HG02588 (cell line): ENCODE measurements around the gene RBM33.
A peak's percentile ranks its signal among the peaks of the same experiment; 100 is the strongest.

Source experiments
- ATAC-seq: cut with Tn5 transposase; IDR thresholded peaks from one replicate; pipeline ENCODE4 v1.9.1; 2021; ENCODE audit warnings: mild to moderate bottlenecking, moderate library complexity; ENCODE audit not compliant: unreplicated experiment

The RBM33 gene

DNA sequence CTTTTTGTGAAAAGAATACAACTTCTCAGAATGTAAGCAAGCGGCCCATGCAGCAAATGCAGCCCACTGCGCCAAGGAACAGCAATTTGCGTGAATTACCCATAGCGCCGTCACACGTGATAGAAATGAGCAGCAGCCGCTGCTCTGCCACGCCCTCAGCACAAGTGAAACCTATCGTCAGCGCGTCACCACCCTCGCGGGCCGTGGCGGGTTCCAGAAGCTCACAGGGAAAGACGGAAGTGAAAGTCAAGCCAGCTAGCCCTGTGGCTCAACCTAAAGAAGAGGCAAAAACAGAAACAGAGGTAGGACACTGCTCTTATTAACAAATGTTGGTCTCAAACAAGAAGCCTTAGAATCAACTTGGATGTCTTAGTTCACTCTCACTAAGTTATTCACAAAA lies 97.3 kb downstream of the RBM33 start:
- peak; percentile 57 for ATAC-seq

DNA sequence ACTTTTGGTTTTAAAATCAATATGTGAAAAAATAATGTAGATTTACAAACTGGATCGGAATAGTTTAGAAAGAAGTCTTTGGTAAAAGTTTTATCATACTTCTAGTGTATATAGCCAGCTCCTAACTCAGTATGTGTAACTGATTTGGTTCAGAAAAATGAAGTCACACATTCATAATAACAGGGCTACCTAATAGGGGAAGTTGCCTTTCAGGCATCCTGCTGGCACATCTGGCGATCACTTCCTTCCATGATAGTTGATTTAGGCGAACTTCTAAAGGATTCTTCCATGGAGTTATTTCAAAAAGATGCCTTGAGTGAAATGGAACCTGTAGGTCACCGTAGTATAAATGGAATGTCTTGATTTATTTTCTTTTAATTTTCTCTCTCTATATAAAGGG lies 98.7 kb downstream of the RBM33 start:
- no peak for ATAC-seq

DNA sequence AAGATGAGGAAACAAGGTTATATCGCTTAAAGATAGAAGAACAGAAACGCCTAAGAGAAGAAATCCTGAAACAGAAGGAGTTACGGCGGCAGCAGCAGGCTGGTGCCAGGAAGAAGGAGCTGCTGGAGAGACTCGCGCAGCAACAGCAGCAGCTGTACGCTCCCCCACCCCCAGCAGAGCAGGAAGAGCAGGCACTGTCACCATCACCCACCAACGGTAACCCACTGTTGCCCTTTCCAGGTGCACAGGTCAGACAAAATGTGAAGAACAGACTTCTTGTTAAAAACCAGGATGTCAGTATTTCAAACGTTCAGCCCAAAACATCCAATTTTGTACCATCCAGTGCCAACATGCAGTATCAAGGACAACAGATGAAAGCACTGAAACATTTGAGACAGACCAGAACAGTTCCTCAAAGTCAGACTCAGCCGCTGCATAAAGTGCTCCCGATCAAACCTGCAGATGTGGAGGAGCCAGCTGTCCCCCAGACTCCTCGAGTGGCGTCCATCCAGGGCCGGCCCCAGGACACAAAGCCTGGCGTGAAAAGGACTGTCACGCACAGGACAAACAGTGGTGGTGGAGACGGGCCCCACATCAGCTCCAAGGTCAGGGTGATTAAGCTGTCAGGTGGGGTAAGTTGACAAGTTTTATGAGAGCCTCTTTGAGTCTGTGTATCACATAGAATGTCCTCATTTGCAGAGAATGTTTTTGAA lies 100.7 kb downstream of the RBM33 start:
- no peak for ATAC-seq

DNA sequence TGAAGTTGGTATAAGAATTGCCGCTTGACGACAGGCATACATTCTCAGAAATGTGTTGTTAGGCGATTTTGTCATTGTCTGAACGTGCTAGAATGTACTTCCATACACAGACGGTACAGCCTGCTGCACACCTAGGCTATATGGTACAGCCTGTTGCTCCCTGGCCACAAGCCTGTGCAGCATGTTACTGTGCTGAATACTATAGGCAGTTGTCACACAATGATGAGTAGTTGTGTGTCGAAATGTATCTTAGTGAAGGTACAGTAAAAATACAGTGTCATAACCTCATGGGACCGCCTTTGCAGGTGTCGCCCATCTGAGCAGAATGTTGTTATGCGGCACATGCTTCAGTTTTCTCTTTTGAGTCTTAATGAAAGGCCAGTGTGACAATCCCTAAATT lies 101.3 kb downstream of the RBM33 start:
- no peak for ATAC-seq

DNA sequence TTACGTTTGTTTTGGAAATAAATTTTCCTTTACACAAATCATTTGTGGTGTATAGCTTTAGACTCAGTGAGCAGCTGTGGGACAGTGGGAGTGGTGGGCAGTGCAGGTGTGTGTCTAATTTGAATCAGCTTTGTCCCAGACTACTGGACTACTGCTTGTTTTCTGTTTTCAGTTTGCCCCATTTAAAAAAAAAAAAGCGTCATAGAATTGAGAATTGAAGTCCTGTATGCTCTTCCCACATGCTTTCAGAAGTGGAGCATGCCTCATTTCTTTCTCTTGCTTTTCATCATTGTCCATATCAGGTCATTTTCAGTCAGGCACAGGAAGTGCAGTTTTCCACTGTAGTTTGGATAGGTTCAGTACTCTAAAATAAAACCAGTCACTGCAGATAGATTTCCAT lies 101.7 kb downstream of the RBM33 start:
- peak; percentile 64 for ATAC-seq

DNA sequence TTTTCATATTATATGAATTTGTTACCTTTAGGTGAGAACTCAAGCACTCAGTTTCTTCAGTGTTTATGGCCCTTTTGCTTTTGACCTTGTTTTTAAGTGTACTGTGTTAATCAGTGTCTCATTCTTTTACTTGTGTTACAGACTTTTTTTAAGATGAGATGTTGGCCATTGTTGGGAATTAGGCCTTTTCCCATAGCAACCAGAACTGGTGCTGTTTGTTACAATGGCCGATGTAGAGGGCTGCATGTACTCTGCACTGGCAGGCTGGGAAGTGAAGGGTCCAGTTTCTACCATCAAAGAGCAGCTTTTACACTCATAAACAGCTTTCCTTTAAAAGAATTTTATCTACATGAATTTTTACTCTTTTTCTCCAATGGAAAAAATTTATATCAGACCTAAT lies 102.7 kb downstream of the RBM33 start:
- no peak for ATAC-seq

DNA sequence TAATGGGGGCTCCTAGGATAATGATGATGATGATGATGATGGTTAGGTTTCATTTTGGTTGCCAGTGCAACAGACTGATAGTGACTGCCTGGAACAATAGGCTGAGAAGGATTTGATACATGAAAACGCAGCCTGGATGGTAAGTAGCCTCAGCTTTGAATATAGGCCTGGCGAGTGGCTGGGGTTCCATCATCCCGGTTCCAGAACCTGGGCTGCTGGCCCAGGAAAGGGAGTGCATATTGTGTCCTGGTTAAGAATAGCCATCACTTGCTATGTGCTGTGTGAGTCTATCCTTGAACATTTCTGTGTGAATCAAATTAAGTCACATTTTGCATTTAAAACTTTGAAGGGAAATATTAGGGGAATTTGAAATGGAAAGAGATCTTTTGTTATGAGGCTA lies 105.1 kb downstream of the RBM33 start:
- ATAC-seq = no peak

DNA sequence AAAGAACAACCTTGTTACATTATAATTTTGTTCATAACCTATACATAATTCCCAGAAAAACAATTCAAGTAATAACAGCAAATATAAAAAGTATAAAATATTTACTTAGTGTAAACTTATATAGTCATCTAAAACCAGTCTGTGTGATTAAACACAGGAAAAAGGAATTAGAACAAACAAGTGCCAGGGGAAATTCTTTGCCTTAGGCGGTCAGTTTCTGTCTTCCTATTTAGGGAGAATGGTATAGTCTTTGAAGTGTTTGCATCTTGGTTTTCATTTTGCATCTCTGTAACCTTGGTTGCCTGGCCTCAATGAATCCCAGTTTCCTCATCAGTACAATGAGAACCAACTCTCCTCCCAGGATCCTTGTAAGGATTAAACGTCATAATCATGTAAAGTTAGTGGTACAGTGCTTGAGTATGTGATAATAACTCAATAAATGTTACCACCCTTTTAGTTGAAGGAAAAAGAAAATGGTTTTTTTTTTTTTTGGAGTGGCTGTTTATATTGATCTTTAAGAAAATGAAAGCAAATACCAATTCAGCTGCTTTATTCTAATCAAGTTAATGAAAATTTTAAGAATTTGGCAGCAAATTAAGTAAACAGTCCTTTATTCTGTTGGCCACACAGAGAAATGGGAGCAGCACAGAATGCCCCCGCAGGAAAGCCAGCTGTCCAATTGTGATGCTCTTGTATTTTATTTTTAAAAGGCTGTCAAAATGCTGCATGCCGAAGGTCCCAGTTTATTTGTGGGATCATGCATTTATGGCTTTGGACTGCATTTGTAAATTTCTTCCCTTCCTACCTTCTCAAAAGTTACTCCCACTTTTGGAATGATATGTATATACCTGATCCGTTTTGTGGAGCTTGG lies 106.0 kb downstream of the RBM33 start:
- no peak for ATAC-seq

DNA sequence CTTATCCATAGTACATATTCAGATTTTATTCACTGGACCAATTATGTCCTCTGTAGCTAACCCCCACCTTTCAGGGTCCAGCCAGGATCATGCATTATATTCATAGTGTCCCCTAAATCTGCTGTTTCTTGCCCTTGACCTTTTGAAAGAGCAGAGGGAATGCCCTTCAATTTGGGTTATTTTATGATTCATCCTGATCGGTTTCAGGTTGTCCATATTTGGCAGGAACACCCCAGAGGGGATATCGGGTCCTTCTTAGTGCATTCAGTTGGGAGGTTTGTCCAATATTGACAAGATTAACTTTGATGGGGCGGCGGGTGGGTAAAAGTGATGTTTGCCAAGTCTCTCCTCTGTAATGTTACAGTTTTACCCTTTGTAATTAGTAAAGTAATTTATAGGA lies 106.9 kb downstream of the RBM33 start:
- ATAC-seq = no peak

DNA sequence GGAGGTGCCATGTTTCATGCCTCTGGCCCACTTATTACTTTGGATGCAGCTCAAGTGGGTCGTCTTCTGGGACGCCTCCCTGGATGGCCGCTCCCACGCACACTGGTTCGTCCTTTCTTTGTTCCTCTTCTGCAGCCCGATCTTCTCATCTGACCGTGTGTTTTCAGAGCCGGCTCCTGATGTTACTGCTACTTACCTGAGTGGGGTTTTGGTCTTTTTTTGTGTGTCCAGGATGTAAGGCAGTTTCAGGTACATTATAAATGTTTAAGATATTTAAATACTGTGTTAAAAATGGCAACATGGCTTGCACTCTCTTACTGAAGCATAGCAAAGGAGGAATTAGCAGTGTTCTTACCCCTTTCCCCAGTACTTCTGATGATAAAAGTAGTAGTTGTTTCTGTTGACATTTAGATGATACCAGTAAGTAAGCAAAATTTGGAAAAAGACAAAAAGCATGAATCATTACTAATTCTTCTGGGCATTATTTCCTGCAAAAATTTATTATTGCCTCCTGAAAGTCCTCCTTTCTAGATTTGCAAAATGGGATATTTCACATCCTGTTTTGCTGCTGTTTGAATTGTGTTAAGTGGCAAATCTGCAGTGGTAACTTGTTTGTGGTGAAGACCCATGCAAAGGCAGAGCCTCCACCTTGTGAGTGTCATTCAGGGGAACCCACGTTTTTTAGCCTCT lies 108.4 kb downstream of the RBM33 start:
- ATAC-seq = peak; percentile 69

DNA sequence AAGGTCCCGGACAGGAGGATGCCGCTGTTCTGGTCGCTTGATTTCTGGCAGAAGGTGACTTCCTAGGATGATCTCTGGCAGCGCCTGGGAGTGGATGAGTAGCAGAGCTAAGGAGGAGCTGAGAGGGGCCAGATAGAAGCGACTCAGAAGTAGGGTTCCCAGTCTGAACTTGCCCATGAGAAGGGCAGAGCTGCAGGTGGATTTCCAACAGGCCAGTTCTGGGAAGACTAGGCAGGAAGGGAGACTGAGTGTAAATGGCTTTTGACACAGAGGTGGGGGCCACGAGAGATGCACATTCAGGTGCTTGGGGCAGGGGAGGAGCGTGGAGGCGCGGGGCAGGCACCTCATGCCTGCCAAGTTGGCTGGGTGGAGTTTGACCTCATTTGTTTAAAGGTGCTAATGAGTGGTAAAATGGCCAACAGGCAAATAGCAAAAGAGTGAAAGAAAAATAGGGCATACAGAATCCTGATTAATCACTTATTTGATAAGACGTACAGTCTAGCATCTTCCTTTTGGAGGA lies 109.0 kb downstream of the RBM33 start:
- ATAC-seq = peak; percentile 3

DNA sequence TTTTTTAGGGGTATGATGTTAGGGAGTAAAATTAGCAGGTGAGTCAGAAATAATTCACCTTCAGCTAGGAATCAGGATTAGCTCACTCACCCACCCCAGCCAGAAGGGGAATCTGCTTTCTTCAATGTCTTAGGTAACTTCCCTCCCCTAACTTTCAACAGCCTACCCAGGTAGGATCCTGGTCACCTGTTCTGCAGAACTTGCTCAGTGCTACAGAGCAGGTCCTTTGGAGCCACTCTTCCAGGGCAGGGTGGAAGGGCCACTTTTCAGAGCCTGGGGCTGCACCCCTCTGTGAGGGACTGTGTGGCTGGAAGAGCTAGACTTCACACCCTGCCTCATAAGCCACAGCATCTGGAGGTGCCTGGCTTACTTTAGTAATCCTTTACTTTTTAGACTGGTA lies 109.7 kb downstream of the RBM33 start:
- no peak for ATAC-seq

DNA sequence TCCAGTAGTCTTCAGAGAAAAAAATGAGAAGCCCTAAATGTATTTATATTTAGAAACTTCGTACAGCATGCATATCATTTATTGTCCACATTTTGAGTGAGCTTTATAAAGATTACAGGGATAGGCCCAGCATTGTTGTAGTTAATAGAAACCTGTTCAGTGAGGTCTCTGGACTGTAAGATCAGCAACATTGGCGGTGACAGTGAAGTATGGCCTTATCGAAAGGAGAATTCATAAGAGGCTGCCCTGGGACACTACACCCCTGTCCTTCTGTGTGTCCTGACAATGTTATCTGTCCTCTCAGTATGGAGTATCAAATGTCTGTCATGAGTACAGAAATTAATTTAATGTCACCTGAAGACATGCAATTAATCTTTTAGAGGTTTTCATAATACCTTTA lies 110.6 kb downstream of the RBM33 start:
- ATAC-seq = no peak

DNA sequence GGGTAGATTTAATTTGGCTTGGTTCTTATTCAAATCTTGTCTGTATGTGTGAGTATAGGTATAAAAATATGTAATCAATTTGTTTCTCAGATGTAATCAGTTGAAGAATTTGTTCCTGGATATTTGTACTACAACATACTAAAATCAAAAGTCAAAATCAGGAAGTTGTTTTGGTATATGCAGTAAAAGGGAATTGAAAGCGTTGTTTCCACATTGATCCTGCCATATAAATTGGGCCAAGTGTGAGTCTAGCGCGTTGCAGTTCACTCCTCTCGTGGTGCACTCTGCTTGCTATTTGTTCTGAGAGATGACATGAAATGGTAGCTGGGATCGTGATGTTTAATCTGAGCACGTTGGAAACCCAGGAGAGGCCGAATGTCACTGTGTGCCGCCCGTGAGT lies 111.9 kb downstream of the RBM33 start:
- ATAC-seq = no peak

DNA sequence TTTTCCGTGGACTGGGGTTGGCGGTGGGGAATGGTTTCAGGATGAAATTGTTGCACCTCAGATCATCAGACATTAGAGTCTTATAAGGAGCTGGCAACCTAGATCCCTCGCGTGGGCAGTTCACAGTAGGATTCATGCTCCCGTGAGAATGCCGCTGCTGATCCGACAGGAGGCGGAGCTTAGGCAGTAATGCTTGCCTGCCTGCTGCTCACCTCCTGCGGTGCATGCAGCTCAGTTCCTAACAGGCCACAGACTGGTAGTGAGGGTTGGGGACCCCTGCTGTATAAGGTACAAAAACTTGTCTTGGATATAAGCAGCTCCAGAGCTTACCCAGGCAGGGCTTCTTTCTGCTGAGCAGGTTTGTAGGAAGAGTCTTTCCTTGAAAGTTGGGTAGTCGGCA lies 113.9 kb downstream of the RBM33 start:
- no peak for ATAC-seq

DNA sequence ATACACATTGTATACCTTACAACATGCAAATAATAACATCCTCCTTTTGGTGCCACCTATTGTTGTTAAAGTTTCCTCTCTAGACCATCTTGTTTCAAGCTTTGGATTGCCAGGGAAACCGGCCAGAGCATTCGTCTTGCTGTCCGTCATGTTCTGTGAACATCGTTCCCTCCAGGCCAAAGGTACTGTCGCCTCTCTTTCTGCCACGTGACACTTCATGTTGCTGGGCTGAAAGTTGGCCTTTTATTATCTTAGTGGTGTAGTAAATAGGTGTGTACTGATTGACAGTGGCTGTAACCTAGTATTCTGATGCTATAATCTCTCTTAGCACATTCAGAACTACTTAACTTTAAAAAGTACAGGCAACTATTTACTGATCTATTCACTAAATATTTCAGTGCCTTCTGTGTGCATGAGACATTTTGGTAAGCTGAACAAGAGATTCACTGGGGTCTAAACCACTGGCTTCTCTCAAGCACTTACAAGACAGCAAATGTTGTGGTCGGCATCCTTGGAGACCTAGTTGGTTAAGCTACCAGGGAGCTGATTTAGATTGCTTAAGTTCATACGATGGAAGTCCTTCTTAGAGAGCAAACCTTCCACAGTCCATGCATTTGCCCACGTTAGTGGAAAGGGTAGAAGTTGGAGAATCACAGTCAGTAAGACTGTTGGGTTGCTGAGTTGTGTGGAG lies 115.4 kb downstream of the RBM33 start:
- no peak for ATAC-seq

DNA sequence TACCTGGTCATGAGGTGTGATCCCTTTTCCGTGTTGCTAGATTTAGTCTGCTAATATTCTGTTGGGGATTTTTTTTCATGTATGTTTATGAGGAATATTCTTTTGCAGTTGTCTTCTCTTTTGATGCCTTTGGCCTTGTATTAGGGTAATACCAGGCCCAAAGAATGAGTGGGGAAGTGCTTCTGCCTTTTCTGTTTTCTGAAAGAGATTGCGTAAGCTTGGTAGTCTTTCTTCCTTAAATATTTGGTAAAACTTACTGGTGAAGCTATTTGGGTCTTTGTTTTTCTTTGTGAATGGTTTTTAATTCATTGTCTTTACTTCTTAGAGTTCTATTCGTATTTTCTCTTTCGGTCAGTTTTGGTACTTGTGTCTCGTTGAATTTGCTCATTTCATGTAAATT lies 116.7 kb downstream of the RBM33 start:
- ATAC-seq = no peak

DNA sequence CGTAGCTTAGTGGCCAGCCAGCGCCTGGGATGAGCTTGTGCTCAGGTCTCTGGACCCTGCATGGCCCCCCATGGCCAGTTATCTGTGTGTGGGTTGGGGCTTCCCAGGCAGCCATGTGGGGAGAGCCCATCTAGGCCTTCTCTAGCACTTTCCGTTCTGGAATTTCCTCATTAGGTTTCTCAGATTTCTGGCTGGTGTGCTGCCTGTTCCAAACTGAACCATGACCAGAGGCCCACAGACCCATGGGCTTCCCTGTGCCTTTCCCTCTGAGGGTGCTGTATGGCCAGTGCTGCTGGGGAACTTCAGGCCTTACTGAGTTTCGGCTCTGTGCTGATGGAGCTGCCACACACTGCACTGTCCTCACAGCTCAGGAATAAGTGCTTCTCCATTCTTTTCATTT lies 117.6 kb downstream of the RBM33 start:
- no peak for ATAC-seq

DNA sequence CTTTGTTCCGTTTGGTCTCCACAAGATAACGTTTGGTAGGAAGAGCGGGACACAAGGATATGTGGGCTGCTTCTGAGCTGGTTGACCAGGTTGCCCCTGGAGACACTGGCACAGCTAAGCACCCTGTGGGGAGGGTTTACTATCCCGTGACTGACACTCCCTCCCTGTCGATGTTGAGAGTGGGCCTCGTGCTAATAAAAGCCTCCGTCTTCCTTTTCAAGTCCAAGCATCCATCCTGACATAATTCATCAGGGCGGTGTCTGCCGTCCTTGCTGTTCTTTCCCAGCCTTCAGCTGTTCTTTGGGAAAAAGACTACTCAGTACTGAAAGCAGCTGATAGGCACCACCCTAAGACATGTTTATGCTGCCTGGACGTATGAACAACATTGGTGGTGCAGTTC lies 118.2 kb downstream of the RBM33 start:
- no peak for ATAC-seq

DNA sequence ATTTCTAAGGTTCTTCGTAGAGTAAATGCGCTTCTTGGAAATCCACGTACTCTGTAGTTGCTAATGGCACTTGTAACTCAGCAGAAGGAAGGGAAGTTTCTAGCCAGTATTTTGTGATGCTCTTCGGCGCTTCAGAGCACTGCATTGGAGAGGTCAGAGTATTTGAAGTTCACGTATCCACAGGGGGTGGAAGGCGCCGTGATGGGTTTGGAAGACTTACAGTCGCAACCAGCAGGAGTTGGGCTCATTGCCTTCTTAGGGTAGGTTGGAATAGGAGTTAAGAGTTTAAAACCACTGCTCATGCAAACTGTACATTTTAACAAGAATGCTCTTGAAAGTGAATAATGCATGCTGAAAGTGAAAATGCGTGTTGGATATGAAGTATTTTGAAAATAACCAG lies 118.7 kb downstream of the RBM33 start:
- no peak for ATAC-seq
